ENCODE results near the gene PTGES2.
"Not testable (repeated sequence)": the region's sequence is repeated elsewhere in the genome, so short reads cannot be mapped to it uniquely, and the experiment has no call there.

DNA sequence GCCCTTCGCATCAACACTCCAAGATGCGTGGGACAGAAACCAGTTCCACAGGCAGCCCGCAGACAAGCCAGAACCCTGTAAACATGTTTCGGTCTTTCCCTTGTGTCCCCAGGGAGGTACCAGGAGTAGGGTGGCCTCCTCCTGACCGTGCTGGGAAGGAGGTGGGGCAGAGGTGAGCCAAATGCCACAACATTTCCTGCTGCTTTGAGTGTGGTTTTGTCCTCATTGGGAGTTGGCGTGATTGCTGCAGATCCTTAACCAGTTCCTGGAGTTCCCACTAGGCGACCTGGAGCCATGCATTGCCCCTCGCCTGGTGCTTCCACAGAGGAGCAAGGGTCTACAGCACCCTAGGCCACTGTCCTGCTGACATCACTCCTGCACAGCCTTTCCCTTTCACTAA lies 8.0 kb upstream of the PTGES2 start:
- not testable (repeated sequence) for TF ChIP-seq EZH2phosphoT487 (IDR thresholded peaks at IDR 0.05; ENCODE audit: borderline replicate concordance, low read depth); POLR2AphosphoS5 (IDR thresholded peaks at IDR 0.05; ENCODE audit: low read depth, low read length); RAD21 (IDR thresholded peaks at IDR 0.05; ENCODE audit: low read length); TEAD4 (IDR thresholded peaks at IDR 0.05; ENCODE audit: borderline replicate concordance, insufficient read depth); CHD2 (IDR thresholded peaks at IDR 0.05; ENCODE audit: low read length, partially characterized antibody); MXI1 (IDR thresholded peaks at IDR 0.05; ENCODE audit: low read depth, low read length); TAF1 (IDR thresholded peaks at IDR 0.05; ENCODE audit: borderline replicate concordance, low read depth, low read length)
- TF ChIP-seq, protein P1, sequence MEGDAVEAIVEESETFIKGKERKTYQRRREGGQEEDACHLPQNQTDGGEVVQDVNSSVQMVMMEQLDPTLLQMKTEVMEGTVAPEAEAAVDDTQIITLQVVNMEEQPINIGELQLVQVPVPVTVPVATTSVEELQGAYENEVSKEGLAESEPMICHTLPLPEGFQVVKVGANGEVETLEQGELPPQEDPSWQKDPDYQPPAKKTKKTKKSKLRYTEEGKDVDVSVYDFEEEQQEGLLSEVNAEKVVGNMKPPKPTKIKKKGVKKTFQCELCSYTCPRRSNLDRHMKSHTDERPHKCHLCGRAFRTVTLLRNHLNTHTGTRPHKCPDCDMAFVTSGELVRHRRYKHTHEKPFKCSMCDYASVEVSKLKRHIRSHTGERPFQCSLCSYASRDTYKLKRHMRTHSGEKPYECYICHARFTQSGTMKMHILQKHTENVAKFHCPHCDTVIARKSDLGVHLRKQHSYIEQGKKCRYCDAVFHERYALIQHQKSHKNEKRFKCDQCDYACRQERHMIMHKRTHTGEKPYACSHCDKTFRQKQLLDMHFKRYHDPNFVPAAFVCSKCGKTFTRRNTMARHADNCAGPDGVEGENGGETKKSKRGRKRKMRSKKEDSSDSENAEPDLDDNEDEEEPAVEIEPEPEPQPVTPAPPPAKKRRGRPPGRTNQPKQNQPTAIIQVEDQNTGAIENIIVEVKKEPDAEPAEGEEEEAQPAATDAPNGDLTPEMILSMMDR (IDR thresholded peaks at IDR 0.05): not testable (repeated sequence)
- TF ChIP-seq, protein P2, sequence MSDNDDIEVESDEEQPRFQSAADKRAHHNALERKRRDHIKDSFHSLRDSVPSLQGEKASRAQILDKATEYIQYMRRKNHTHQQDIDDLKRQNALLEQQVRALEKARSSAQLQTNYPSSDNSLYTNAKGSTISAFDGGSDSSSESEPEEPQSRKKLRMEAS (IDR thresholded peaks at IDR 0.05; ENCODE audit: low read depth): not testable (repeated sequence)
- TF ChIP-seq, protein P3, sequence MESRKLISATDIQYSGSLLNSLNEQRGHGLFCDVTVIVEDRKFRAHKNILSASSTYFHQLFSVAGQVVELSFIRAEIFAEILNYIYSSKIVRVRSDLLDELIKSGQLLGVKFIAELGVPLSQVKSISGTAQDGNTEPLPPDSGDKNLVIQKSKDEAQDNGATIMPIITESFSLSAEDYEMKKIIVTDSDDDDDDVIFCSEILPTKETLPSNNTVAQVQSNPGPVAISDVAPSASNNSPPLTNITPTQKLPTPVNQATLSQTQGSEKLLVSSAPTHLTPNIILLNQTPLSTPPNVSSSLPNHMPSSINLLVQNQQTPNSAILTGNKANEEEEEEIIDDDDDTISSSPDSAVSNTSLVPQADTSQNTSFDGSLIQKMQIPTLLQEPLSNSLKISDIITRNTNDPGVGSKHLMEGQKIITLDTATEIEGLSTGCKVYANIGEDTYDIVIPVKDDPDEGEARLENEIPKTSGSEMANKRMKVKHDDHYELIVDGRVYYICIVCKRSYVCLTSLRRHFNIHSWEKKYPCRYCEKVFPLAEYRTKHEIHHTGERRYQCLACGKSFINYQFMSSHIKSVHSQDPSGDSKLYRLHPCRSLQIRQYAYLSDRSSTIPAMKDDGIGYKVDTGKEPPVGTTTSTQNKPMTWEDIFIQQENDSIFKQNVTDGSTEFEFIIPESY (IDR thresholded peaks at IDR 0.05; ENCODE audit: borderline replicate concordance, low read depth): not testable (repeated sequence)
